Activated T-cell treated with anti-CD3 and anti-CD28 coated beads for 24 hours (primary cell): Measurements from ENCODE around the gene ZNF281.
A peak's percentile ranks its signal among the peaks of the same experiment; 100 is the strongest.
"Not testable (repeated sequence)": the region's sequence is repeated elsewhere in the genome, so short reads cannot be mapped to it uniquely, and the experiment has no call there.

Experiments used
- DNase-seq: peaks from one replicate; pipeline ENCODE4 v3.0.0-alpha.2; 2020; ENCODE audit warnings: low read depth

The ZNF281 gene, protein sequence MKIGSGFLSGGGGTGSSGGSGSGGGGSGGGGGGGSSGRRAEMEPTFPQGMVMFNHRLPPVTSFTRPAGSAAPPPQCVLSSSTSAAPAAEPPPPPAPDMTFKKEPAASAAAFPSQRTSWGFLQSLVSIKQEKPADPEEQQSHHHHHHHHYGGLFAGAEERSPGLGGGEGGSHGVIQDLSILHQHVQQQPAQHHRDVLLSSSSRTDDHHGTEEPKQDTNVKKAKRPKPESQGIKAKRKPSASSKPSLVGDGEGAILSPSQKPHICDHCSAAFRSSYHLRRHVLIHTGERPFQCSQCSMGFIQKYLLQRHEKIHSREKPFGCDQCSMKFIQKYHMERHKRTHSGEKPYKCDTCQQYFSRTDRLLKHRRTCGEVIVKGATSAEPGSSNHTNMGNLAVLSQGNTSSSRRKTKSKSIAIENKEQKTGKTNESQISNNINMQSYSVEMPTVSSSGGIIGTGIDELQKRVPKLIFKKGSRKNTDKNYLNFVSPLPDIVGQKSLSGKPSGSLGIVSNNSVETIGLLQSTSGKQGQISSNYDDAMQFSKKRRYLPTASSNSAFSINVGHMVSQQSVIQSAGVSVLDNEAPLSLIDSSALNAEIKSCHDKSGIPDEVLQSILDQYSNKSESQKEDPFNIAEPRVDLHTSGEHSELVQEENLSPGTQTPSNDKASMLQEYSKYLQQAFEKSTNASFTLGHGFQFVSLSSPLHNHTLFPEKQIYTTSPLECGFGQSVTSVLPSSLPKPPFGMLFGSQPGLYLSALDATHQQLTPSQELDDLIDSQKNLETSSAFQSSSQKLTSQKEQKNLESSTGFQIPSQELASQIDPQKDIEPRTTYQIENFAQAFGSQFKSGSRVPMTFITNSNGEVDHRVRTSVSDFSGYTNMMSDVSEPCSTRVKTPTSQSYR

DNA sequence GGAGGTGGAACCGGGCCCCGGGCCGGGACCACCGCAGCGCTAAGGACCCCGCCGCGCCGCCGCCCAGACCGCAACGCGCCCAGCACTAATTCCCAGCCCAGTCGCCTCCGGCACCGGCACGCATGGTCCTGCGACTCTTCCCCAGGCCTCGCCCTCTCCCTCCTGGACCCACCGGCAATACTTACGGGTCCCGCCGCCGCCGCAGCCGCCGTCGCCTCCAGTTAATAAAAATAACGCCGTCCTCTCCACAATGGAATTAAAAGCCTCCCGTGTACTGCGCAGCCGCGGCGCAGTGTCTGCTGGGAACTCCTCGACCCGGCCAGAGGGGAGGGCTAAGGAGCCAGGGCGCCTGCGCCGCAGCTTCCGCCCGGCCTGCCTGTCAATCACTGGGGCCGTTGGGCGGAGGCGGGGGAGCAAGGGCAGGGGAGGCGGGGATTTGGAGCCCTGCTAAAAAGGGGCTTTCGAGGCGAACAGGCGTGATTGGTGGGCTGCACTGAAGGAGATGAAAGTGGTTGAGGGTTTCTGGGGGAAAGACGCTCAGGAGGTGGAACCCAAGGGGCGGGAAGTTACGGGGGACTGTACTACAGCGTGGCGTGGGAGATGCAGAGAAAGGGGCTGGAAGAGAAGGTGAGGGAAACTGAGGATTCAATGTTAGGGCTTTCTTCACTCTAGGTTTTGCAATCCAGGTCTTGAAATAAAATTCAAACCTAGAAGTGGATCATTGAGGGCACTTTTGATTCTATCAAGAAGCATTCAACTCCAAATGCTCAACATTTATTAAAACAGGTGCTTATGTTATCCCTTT, at the start of gene ZNF281:
TSS of gene ZNF281 (minus strand) at position 276 of the 805 bp plus-strand sequence. CDS start 331 bp downstream, outside the sequence.
- DNase-seq, result peak; percentile 93

DNA sequence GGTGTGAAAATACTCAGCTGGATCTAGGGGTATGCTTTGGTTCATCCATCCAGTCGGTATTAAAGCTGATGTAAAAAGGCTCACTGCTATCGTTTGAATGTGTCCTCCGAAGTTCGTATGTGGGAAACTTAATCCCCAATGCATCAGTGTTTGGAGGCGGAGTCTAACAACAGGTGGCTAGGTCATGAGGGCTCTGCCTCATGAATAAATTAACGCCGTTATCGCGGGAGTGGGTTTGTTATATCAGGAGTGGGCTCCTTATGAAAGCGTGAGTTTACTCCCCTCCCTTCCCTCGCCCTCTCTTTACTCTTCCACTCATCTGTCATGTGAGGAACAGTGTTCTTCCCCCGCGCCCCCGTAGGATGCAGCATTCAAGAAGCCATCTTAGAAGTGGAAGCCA, 48.9 kb upstream of the ZNF281 start:
- no peak for DNase-seq

DNA sequence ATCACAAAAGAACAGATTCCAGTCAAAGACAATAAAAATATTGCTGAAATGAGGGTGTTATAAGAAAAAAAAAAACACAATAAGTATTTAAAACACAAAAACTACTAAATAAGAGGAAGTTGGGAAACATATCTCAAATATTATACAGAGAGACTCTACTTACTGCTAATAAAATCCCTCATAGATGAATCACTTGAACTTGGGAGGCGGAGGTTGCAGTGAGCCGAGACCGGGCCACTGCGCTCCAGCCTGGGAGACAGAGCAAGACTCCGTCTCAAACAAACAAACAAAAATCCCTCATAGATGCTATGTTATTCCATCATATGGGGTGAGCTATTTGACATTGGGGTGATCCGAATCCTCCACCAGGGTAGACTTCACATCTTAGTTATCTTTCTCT, 48.0 kb upstream of the ZNF281 start:
- no peak for DNase-seq

GRCh38 chr1:200454425-200454824, 44.6 kb upstream of the ZNF281 start:
- DNase-seq, result no peak

- DNase-seq, result no peak
Observed at GRCh38 chr1:200453553-200453905, 43.7 kb upstream of the ZNF281 start.

GRCh38 chr1:200452850-200453552, 43.2 kb upstream of the ZNF281 start:
- no peak for DNase-seq

DNA sequence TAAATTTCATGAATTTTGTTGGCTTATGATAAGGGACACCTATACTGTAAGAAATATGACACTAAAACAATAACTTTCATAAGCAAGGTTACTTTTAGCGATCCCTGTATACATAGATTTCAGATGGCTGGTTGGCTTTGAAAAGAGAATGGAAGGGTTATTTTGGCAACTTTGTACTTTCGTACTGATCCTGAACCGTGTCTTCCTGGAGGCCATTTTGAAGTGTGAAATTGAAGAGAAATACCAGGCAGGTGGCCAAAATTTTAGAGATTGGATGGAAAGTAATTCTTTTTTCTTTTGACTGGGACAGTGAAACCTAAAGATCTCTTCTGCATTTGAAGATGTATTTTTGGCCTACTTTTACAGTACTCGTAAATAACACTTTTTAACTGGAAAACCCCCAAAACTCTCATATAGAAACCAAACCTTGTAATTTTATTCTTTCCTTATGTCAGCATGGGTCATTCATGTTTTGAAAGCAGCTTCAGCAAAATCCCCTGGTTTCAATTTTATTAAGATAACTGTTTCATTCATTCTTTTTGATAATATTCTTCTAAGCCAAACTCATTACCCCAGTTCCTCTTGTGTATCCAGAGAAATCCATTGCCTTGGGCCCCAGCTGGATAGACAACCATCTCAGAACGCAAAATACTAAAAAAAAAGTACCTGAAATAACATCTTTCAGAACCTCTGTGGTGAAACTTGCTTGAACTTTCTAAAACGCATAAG, 38.4 kb upstream of the ZNF281 start:
- no peak for DNase-seq

- no peak for DNase-seq
Observed at GRCh38 chr1:200445213-200445612, 35.4 kb upstream of the ZNF281 start.

DNA sequence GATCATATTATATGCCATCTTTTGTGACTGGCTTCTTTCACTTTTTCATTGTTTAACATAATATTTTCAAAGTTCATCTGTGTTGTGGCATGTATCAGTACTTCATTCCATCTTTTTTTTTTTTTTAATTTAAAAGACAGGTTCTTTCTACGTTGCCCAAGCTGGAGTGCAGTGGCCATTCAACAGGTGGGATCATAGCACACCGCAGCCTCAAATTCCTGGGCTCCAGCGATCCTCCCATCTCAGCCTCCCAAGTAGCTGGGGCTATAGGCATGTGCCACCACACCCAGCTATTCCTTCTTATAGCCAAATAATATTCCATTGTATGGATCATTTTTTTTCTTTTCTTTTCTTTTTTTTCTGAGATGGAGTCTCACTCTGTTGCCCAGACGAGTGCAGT, 34.6 kb upstream of the ZNF281 start:
- no peak for DNase-seq

GRCh38 chr1:200443860-200444259, 34.0 kb upstream of the ZNF281 start:
- DNase-seq, result no peak

DNA sequence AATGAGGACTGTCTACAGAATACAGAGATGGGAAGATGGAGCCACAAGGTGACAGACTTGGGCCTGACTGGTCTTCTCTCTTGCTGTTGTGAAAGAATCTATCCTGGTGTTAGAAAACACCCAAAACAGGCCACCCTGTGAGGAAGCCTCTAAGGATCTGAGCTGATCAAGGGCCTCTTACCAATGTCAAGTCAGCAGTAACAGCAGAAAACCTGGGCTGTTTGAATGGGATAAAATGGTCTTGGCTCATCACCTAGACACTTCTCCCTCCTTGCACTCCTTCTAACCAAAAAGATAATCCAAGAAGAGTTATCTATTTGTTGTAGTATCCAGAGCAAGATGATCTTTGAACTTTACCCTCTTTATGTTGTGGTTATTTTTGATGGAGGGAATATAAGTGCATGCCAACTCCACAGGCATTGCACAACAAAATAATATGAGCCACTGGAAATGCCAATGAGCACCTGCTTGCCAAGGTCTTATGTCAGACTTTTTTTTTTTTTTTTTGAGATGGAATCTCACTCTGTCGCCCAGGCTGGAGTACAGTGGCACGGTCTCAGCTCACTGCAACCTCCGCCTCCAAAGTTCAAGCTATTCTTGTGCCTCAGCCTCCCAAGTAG, 32.8 kb upstream of the ZNF281 start:
- no peak for DNase-seq

GRCh38 chr1:200442023-200442422, 32.2 kb upstream of the ZNF281 start:
- DNase-seq, result no peak

DNA sequence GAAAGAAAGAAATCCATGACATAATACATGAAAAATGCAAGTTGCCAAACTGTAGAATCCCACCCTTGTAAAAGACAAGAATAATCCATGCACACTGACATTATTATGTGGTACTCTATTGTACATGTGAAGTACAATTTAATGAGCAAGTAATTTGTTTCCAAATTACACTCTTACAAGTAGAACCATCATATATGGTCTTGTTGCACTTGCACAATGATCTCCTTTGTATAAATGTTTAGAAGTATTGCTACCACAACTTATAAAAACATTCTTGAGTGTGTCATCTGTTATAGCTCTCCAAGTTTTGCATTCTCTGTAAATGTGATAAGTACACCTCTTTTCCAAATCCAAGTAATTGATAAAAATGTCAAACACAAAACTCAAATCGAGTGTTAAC, 29.1 kb upstream of the ZNF281 start:
- DNase-seq, result no peak

- DNase-seq, result not testable (repeated sequence)
Observed at GRCh38 chr1:200438413-200438812, 28.6 kb upstream of the ZNF281 start.

DNA sequence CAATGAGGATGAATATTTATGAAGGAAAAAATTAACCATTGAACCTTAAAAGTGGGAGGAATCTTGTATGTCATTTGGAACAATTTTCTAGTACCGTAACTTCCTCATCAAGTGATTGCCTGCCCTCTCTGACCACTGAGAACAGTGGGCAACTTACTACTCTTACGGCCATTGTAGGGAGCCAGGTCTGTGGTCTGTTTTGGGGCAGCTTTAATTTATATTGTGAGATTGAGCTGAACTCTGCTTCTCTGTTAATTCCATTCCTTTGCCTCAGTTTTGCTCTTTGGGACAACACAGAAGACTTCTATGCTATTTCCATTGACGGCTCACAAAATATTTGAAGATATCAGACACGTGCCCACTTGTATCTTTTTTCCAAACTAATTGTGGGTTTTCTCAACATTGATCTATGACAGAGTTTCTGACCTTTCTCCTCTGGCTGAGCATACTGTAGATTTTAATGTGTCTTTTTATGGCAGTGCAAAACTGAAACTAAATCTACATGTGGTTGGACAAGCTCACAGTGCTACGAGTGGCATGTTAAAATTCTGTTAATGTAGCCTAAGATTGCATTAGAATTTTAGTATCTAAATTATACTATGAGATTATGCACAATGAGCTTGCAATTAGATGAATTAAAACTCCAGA, 27.8 kb upstream of the ZNF281 start:
- DNase-seq, result no peak

- no peak for DNase-seq
Observed at GRCh38 chr1:200437088-200437487, 27.3 kb upstream of the ZNF281 start.

- no peak for DNase-seq
Observed at GRCh38 chr1:200436436-200436835, 26.6 kb upstream of the ZNF281 start.

GRCh38 chr1:200435200-200435780, 25.5 kb upstream of the ZNF281 start:
- DNase-seq, result no peak

DNA sequence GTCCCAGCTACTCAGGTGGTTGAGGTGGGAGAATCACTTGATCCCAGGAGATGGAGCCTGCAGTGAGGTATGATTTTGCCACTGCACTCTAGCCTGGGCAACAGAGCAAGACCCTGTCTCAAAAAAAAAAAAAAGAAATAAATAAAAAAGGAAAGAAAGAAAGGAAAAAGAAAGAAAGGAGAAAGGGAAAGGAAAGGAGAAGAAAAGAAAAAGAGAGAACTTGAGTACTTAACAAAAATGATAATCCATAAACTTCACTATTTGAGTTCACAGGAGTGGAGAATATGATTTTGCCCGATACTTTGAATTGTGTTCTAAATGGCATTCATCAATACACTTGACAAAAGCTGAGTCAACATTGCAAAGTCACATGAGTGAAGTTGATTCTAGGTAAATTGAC, 23.8 kb upstream of the ZNF281 start:
- no peak for DNase-seq

DNA sequence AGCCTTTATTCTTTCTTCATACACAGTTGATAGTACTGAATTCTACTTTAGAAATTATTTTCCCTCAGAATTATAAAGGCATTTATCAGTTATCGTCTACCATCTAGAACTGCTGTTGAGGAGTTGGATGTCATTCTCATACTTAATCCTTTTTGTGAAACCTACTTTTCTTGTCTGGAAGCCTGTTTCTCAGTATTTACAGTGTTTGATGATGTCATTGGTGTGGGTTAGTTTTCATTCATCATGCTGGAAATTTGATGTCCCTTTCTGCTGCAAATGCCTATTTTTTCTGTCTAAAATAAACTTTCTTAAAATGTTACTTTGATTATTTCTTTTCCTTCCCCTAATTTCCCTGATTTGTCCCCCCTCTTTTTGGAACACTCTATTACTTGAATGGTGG, 22.8 kb upstream of the ZNF281 start:
- DNase-seq, result no peak
